Transverse colon (tissue), 4 donors: ENCODE results near the gene PPM1D. TPM values are rescaled to one million over a fixed set of nuclear protein-coding genes. Genes with fewer than 3 reads are reported as not detected.

ENCODE experiments used
- DNase-seq: peaks from one replicate; pipeline ENCODE4 v3.0.0-alpha.2; 2019
- H3K27ac ChIP-seq, 4 donors: fragments of 200-600 bp; sonication (generic); 2 replicates each; pipeline ENCODE4 v1.5.1; 2016 to 2018; ENCODE audit warnings: inconsistent platforms in 4 of 4
- H3K27me3 ChIP-seq: fragments of 200-600 bp; sonication (generic); 2 replicates; pipeline ENCODE4 v1.5.1; 2017; ENCODE audit warnings: inconsistent platforms
- H3K36me3 ChIP-seq, 4 donors: fragments of 200-600 bp; sonication (generic); 2 replicates each; pipeline ENCODE4 v1.5.1; 2017 to 2019; ENCODE audit warnings: inconsistent platforms in 4 of 4
- H3K4me1 ChIP-seq, 4 donors: fragments of 200-600 bp; sonication (generic); 2 replicates each; pipeline ENCODE4 v1.5.1; 2017 to 2020; ENCODE audit warnings: inconsistent platforms in 4 of 4
- H3K4me3 ChIP-seq, 4 donors: fragments of 200-600 bp; sonication (generic); 1 replicate in 1 of 4; 2 replicates in 3 of 4; pipeline versions ENCODE4 v1.5.1 to v1.6.1; 2017 to 2019; ENCODE audit warnings: inconsistent platforms in 4 of 4
- H3K9me3 ChIP-seq, 2 donors: fragments of 200-600 bp; sonication (generic); 2 replicates each; pipeline ENCODE4 v1.5.1; 2017 to 2019; ENCODE audit warnings: inconsistent platforms in 2 of 2
- EP300 ChIP-seq: sonication (generic); formaldehyde crosslinking; IDR thresholded peaks from one replicate; pipeline ENCODE4 v1.6.1; 2017; ENCODE audit warnings: antibody characterized with exemption, low read depth
- POLR2A ChIP-seq: fragments of 450-650 bp; IDR thresholded peaks from one replicate; pipeline ENCODE4 v1.6.1; 2016; ENCODE audit warnings: antibody characterized with exemption, mild to moderate bottlenecking, moderate library complexity
- POLR2AphosphoS5 ChIP-seq, 3 donors: sonication (generic); formaldehyde crosslinking; IDR thresholded peaks; one replicate each; pipeline ENCODE4 v1.6.1; 2016; ENCODE audit warnings: antibody characterized with exemption in 3 of 3
- WGBS, 2 donors: methylation state at CpG; one replicate each; pipeline ENCODE4 v1.1.5; 2018; ENCODE audit warnings: low coverage in 1 of 2; 5-methylcytosine and 5-hydroxymethylcytosine counted together
- in situ Hi-C, 4 donors: fragments of 200-750 bp; cut with MboI; loops; one replicate each; pipeline versions ENCODE4 v1.15.0 to v1.15.1; 2017; ENCODE audit warnings: low sequenced_read_pairs in 3 of 4, low pct_ligation_motif_present in 1 of 4, low pct_unique_long_range_greater_than_20kb in 1 of 4
- intact Hi-C: fragments of 100-400 bp; cut with DNase I; formaldehyde crosslinking; loops from one replicate; pipeline ENCODE4 v1.15.1; 2023; ENCODE audit warnings: low total_unique reads
- total RNA-seq, 4 donors: library from RNA; depleted of rRNA; stranded (reverse); fragments of >200 nt; gene quantifications; one replicate each; pipeline ENCODE4 v1.1.0, GENCODE V29; 2016
- TF ChIP-seq, protein P1 (sequence below), 5 experiments: fragments of 200-600 bp in 3 of 5; fragments of 450-650 bp in 2 of 5; sonication (generic) in 3 of 5; IDR thresholded peaks; 1 replicate in 2 of 5; 2 replicates in 3 of 5; pipeline ENCODE4 v1.5.1; 2016 to 2017; ENCODE audit warnings: antibody characterized with exemption in 5 of 5, inconsistent platforms in 3 of 5, mild to moderate bottlenecking in 2 of 5, moderate library complexity in 1 of 5

The PPM1D gene
- total RNA-seq, 4 donors from 2014 or later = 4.6 to 25.8 (median 16.0) TPM

DNA sequence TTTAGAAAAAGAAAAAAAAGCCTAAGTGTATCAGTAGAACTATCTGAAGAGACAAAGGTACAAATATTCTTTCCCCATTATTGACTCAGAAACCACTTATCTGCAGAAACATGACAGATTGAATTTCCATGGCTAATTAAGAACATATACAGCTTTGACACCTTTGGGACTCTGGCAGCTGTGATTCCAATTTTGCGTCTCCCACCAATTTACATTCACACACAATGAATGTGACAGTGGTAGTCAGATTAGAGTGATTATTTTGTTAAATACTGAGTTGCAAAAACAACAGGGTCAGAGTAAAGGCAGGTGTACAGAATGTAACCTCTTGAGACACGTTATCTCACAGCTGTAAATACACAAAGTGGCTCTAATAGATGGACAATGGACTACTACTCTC lies 5.3 kb upstream of the PPM1D start:
- Histone ChIP-seq H3K4me1 (peaks cover 0 to 7% (median 3%) of the 10 kb centered on the region in 4 donors), H3K27ac (no peak overlapping the region), H3K36me3 (no peaks in the 10 kb centered on the region), H3K4me3 (no peak overlapping the region), H3K9me3 (no peaks in the 10 kb centered on the region), H3K27me3 (no peaks in the 10 kb centered on the region)
- TF ChIP-seq POLR2A (no peak), POLR2AphosphoS5 (IDR thresholded peaks at IDR 0.05) (no peak), EP300 (no peak)
- no peak for DNase-seq
- 94 to 100% methylated on average over 2 of the region's 2 CpGs for WGBS, 2 donors
- intact Hi-C loops = no loop called here
- in situ Hi-C loops = no loop called here

DNA sequence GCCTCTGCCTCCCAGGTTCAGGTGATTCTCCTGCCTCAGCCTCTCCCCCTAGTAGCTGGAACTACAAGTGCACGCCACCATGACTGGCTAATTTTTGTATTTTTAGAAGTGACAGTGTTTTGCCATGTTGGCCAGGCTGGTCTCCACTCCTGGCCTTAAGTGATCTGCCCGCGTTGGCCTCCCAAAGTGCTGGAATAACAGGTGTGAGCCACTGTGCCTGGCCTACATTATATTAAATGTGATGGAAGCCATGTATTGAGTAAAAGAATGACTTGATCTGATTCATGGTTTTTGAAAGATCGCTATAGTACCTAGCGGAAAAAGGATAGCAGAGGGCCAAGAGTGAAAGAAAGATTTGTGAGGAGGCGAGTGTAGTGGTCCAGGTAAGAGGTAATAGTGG lies 2.7 kb upstream of the PPM1D start:
- Histone ChIP-seq H3K4me1 (peaks cover 0 to 7% (median 4%) of the 10 kb centered on the region in 4 donors), H3K27me3 (no peaks in the 10 kb centered on the region), H3K9me3 (no peaks in the 10 kb centered on the region), H3K36me3 (no peaks in the 10 kb centered on the region), H3K27ac (no peak overlapping the region), H3K4me3 (no peak overlapping the region)
- TF ChIP-seq EP300 = no peak
- TF ChIP-seq, protein P1, sequence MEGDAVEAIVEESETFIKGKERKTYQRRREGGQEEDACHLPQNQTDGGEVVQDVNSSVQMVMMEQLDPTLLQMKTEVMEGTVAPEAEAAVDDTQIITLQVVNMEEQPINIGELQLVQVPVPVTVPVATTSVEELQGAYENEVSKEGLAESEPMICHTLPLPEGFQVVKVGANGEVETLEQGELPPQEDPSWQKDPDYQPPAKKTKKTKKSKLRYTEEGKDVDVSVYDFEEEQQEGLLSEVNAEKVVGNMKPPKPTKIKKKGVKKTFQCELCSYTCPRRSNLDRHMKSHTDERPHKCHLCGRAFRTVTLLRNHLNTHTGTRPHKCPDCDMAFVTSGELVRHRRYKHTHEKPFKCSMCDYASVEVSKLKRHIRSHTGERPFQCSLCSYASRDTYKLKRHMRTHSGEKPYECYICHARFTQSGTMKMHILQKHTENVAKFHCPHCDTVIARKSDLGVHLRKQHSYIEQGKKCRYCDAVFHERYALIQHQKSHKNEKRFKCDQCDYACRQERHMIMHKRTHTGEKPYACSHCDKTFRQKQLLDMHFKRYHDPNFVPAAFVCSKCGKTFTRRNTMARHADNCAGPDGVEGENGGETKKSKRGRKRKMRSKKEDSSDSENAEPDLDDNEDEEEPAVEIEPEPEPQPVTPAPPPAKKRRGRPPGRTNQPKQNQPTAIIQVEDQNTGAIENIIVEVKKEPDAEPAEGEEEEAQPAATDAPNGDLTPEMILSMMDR (IDR thresholded peaks at IDR 0.05) = no peak
- no peak for TF ChIP-seq POLR2AphosphoS5 (IDR thresholded peaks at IDR 0.05)
- TF ChIP-seq POLR2A = no peak
- intact Hi-C loops (no loop called here), in situ Hi-C loops (no loop called here)
- DNase-seq = no peak
- WGBS, 2 donors = 99 to 100% methylated on average over 1 to 6 of the region's 6 CpGs

DNA sequence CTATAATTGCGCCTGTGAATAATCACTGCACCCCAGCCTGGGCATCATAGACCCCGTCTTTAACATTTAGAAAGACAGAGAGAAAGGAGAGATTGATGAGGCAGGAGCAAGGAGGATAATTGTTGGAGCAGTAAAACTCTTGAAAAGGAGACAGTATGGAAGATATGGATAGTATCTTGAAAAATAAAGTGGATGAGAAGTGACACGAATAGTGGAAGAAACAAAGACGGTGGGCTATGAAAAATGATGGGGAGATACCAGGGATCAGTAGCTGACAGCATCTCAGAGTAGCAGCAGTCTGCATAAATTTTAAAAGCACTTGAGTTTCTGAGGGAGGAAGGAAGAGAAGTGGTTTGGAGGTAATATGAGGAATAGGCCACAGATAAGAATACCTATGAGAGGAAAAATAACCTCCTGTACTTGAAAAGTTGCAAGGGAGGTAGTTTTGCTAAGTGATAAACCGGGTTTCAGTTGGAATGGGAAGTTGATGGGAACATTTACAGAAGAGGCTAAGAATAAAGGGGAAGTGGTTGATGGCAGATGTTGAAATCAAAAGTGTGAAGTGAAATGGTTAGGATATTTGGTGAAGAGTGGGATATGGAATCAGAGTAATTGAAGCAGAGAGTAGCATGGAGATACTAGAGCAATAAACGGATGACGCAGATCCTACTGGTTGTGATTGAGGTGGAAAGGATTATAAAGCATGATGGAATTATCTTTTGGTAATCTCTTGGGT lies 1.8 kb upstream of the PPM1D start:
- in situ Hi-C loops = no loop called here
- WGBS, 2 donors = 86 to 88% methylated on average over 6 to 7 of the region's 7 CpGs
- DNase-seq = no peak
- no peaks in the 10 kb centered on the region for H3K27me3 ChIP-seq
- intact Hi-C loops = no loop called here
- no peak overlapping the region for H3K4me3 ChIP-seq
- TF ChIP-seq EP300 (no peak), POLR2AphosphoS5 (IDR thresholded peaks at IDR 0.05) (no peak), POLR2A (no peak)
- TF ChIP-seq, protein P1 (IDR thresholded peaks at IDR 0.05) = no peak
- H3K9me3 ChIP-seq = no peaks in the 10 kb centered on the region
- peak overlapping the region; percentile 95 to 98 (median 98) for H3K27ac ChIP-seq
- H3K36me3 ChIP-seq = no peaks in the 10 kb centered on the region
- peaks cover 0 to 15% (median 11%) of the 10 kb centered on the region in 4 donors for H3K4me1 ChIP-seq

DNA sequence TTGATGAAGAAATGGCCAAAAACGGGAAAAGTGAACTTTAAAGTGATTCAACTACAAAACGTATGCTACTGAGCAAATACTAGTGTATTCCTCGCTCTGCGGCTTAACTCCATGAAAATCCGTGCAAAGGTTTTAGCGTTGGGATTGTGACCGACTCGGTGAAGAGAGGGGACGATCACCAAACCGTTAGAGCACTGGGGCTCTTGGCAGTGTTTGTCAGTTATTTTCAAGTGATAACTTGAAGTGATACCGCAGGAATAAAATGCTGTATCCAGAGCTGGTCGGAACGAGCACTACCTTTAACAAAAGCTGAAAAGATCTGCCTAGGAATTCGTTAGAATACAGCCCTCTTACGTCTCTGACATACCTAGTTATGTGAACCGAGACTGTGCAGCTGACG lies 773 bp upstream of the PPM1D start:
- peak overlapping the region; percentile 95 to 98 (median 98) for H3K27ac ChIP-seq
- in situ Hi-C loops = no loop called here
- no peaks in the 10 kb centered on the region for H3K9me3 ChIP-seq
- H3K27me3 ChIP-seq = no peaks in the 10 kb centered on the region
- WGBS, 2 donors = 0 to 1% methylated on average over 9 to 17 of the region's 17 CpGs
- H3K4me3 ChIP-seq = peak overlapping the region; percentile 46 to 94 (median 84)
- H3K36me3 ChIP-seq = no peaks in the 10 kb centered on the region
- no peak for DNase-seq
- peaks cover 6 to 24% (median 13%) of the 10 kb centered on the region in 4 donors for H3K4me1 ChIP-seq
- TF ChIP-seq EP300 = no peak
- TF ChIP-seq POLR2A = no peak
- TF ChIP-seq POLR2AphosphoS5 (IDR thresholded peaks at IDR 0.05) = no peak
- TF ChIP-seq, protein P1 (IDR thresholded peaks at IDR 0.05) = no peak
- intact Hi-C loops = no loop called here
